ENCODE results near the gene PTGES2. TPM values are rescaled to one million over a fixed set of nuclear protein-coding genes. Genes with fewer than 3 reads are reported as not detected.
"Not testable (repeated sequence)": the region's sequence is repeated elsewhere in the genome, so short reads cannot be mapped to it uniquely, and the experiment has no call there.

Gene PTGES2
- total RNA-seq, 2 donors from 2014 or later = 73.5 to 84.5 TPM

- peaks cover 26% of the 10 kb centered on the region for H3K27me3 Mint-ChIP-seq (ENCODE audit: insufficient read depth)
- no peak overlapping the region for H3K4me3 Mint-ChIP-seq
- no peaks in the 10 kb centered on the region for H3K36me3 ChIP-seq (ENCODE audit: control insufficient read depth, insufficient read depth, low read length)
- no peaks in the 10 kb centered on the region for H3K36me3 Mint-ChIP-seq (ENCODE audit: low read depth)
- H3K4me3 ChIP-seq (ENCODE audit: low read length) = no peak overlapping the region
- peaks cover 4% of the 10 kb centered on the region for H3K4me1 Mint-ChIP-seq
- H3K9ac ChIP-seq (ENCODE audit: extremely low read depth, low read length, poor library complexity, severe bottlenecking) = no peak overlapping the region
- no peaks in the 10 kb centered on the region for H3K4me1 ChIP-seq (ENCODE audit: control insufficient read depth, insufficient read depth, low read length)
- no peaks in the 10 kb centered on the region for H3K9me3 Mint-ChIP-seq
- TF ChIP-seq CTCF (conservative IDR thresholded peaks at IDR 0.05) = no peak
- 93 to 98% methylated on average over 16 to 18 of the region's 18 CpGs for WGBS, 2 experiments (ENCODE audit: insufficient coverage in 1 of 2, insufficient read length in 1 of 2)
- no peak overlapping the region for H3K27ac Mint-ChIP-seq
- peak; percentile 29 for DNase-seq
- peaks cover 9% of the 10 kb centered on the region for H3K9me3 ChIP-seq (ENCODE audit: control insufficient read depth, low read length)
- H3K27ac ChIP-seq (ENCODE audit: low read depth, low read length) = no peak overlapping the region
- peaks cover 11% of the 10 kb centered on the region for H3K27me3 ChIP-seq (ENCODE audit: control insufficient read depth, insufficient read depth, low read length, poor library complexity, severe bottlenecking)
Measured at GRCh38 chr9:128136816-128137793, 9.6 kb upstream of the PTGES2 start.

- not testable (repeated sequence) for H3K4me3 Mint-ChIP-seq; H3K4me1 Mint-ChIP-seq; H3K36me3 ChIP-seq (ENCODE audit: control insufficient read depth, insufficient read depth, low read length); H3K4me3 ChIP-seq (ENCODE audit: low read length); H3K9me3 Mint-ChIP-seq; H3K9ac ChIP-seq (ENCODE audit: extremely low read depth, low read length, poor library complexity, severe bottlenecking); H3K4me1 ChIP-seq (ENCODE audit: control insufficient read depth, insufficient read depth, low read length); H3K9me3 ChIP-seq (ENCODE audit: control insufficient read depth, low read length); H3K27ac Mint-ChIP-seq; H3K36me3 Mint-ChIP-seq (ENCODE audit: low read depth)
- DNase-seq = peak; percentile 48
- Histone ChIP-seq H3K27ac (ENCODE audit: low read depth, low read length) (peak overlapping the region; percentile 24), H3K27me3 (ENCODE audit: control insufficient read depth, insufficient read depth, low read length, poor library complexity, severe bottlenecking) (peaks cover 11% of the 10 kb centered on the region)
- WGBS, 2 experiments (ENCODE audit: insufficient coverage in 1 of 2, insufficient read length in 1 of 2) = 88 to 89% methylated on average over 4 to 8 of the region's 8 CpGs
- peak; percentile 28 for TF ChIP-seq CTCF (conservative IDR thresholded peaks at IDR 0.05)
- peaks cover 38% of the 10 kb centered on the region for H3K27me3 Mint-ChIP-seq (ENCODE audit: insufficient read depth)
Measured at GRCh38 chr9:128135561-128135960, 8.0 kb upstream of the PTGES2 start.

GRCh38 chr9:128132139-128132538, 4.6 kb upstream of the PTGES2 start:
- H3K36me3 Mint-ChIP-seq (ENCODE audit: low read depth); DNase-seq; H3K4me3 ChIP-seq (ENCODE audit: low read length); H3K4me1 ChIP-seq (ENCODE audit: control insufficient read depth, insufficient read depth, low read length); H3K27ac ChIP-seq (ENCODE audit: low read depth, low read length); H3K36me3 ChIP-seq (ENCODE audit: control insufficient read depth, insufficient read depth, low read length); H3K9ac ChIP-seq (ENCODE audit: extremely low read depth, low read length, poor library complexity, severe bottlenecking); H3K27ac Mint-ChIP-seq; H3K4me3 Mint-ChIP-seq; H3K9me3 ChIP-seq (ENCODE audit: control insufficient read depth, low read length); H3K4me1 Mint-ChIP-seq: not testable (repeated sequence)
- peaks cover 14% of the 10 kb centered on the region for H3K9me3 Mint-ChIP-seq
- WGBS, 2 experiments (ENCODE audit: insufficient coverage in 1 of 2, insufficient read length in 1 of 2) = 76 to 87% methylated on average over 8 of the region's 8 CpGs
- H3K27me3 Mint-ChIP-seq (ENCODE audit: insufficient read depth) = peaks cover 48% of the 10 kb centered on the region
- H3K27me3 ChIP-seq (ENCODE audit: control insufficient read depth, insufficient read depth, low read length, poor library complexity, severe bottlenecking) = peaks cover 11% of the 10 kb centered on the region

GRCh38 chr9:128131346-128131745, 3.8 kb upstream of the PTGES2 start:
- not testable (repeated sequence) for H3K36me3 Mint-ChIP-seq (ENCODE audit: low read depth); H3K27ac ChIP-seq (ENCODE audit: low read depth, low read length); H3K9ac ChIP-seq (ENCODE audit: extremely low read depth, low read length, poor library complexity, severe bottlenecking); H3K4me3 ChIP-seq (ENCODE audit: low read length); H3K4me1 ChIP-seq (ENCODE audit: control insufficient read depth, insufficient read depth, low read length); H3K4me1 Mint-ChIP-seq; H3K36me3 ChIP-seq (ENCODE audit: control insufficient read depth, insufficient read depth, low read length); DNase-seq; H3K4me3 Mint-ChIP-seq; H3K27ac Mint-ChIP-seq; H3K9me3 ChIP-seq (ENCODE audit: control insufficient read depth, low read length)
- WGBS, 2 experiments (ENCODE audit: insufficient coverage in 1 of 2, insufficient read length in 1 of 2) = 88 to 92% methylated on average over 8 of the region's 8 CpGs
- peaks cover 11% of the 10 kb centered on the region for H3K27me3 ChIP-seq (ENCODE audit: control insufficient read depth, insufficient read depth, low read length, poor library complexity, severe bottlenecking)
- Mint-ChIP-seq H3K9me3 (peaks cover 14% of the 10 kb centered on the region), H3K27me3 (ENCODE audit: insufficient read depth) (peaks cover 47% of the 10 kb centered on the region)

GRCh38 chr9:128130651-128131050, 3.1 kb upstream of the PTGES2 start:
- peaks cover 11% of the 10 kb centered on the region for H3K27me3 ChIP-seq (ENCODE audit: control insufficient read depth, insufficient read depth, low read length, poor library complexity, severe bottlenecking)

More at GRCh38 chr9:128130651-128131050, 3.1 kb upstream of the PTGES2 start:
- H3K9me3 ChIP-seq (ENCODE audit: control insufficient read depth, low read length); H3K27ac Mint-ChIP-seq; DNase-seq; H3K27ac ChIP-seq (ENCODE audit: low read depth, low read length); H3K4me3 Mint-ChIP-seq; H3K9ac ChIP-seq (ENCODE audit: extremely low read depth, low read length, poor library complexity, severe bottlenecking); H3K4me1 ChIP-seq (ENCODE audit: control insufficient read depth, insufficient read depth, low read length); H3K36me3 ChIP-seq (ENCODE audit: control insufficient read depth, insufficient read depth, low read length); H3K4me3 ChIP-seq (ENCODE audit: low read length); H3K36me3 Mint-ChIP-seq (ENCODE audit: low read depth): not testable (repeated sequence)
- H3K9me3 Mint-ChIP-seq = peaks cover 14% of the 10 kb centered on the region
- H3K27me3 Mint-ChIP-seq (ENCODE audit: insufficient read depth) = peaks cover 47% of the 10 kb centered on the region
- WGBS, 2 experiments (ENCODE audit: insufficient coverage in 1 of 2, insufficient read length in 1 of 2) = 71 to 80% methylated on average over 1 to 7 of the region's 7 CpGs
- peaks cover 13% of the 10 kb centered on the region for H3K4me1 Mint-ChIP-seq

Data from endodermal cell (in vitro differentiated cells).